PFSK-1 (cell line): ENCODE results near the gene LTBP1.

ENCODE experiments used
- POLR2AphosphoS5 ChIP-seq: IDR thresholded peaks from 2 replicates; pipeline ENCODE4 v1.6.1; 2012; ENCODE audit warnings: low read depth, mild to moderate bottlenecking, control low read depth, low read length, moderate library complexity
- TAF1 ChIP-seq: IDR thresholded peaks from 2 replicates; pipeline ENCODE4 v1.6.1; 2012; ENCODE audit warnings: low read length, control low read depth, borderline replicate concordance; ENCODE audit not compliant: insufficient read depth

DNA sequence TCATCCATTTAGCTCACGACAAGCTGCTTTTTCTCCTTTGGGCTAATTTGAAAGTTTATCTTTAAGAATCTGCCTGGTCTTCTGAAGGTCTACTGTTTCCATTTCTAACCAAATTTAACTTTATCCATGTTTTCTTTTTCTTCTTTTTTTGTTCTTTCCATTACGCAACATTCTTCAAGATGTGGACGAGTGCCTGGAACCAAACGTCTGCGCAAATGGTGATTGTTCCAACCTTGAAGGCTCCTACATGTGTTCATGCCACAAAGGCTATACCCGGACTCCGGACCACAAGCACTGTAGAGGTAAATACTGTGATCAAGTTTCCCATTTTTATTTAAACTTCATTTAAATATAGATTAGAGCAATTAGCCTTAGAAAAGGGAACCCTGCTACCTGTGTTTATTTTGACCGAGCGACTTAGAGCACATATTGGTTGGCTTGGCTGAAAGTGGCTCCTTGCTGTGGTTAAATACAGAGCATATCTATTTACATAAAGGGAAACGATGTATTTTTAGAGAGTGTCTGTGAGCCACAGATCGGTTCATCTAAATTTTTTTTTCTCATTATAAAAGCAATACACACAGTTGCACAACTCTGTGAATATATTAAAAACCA, 346.3 kb downstream of the LTBP1 start:
- no peak for TF ChIP-seq TAF1
- no peak for TF ChIP-seq POLR2AphosphoS5
